ENCODE results near the gene REG4.

DNA sequence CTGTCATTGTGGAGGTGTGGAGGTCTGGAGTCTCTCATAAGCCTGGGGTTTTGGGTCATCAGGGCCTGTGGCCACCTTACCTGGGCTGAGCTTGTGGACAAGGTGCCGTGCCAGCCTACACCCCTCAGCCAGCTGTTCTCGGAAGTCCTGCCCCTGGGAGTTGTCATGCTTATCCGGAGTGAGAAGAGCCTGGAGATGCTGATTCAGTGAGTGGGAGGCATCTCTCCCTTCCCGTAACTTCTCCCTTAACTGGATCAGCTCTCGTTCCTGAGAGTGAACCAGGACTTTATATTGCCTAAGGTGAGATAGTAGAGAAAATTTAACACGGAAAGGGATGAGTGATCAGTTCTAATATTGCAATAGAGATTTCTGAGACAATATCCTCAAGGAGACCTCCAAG is 30.0 kb upstream of the REG4 start:
- TF ChIP-seq GATA3 (IDR thresholded peaks at IDR 0.05; ENCODE audit: low read depth, low read length) (no peak), GATA2 (IDR thresholded peaks at IDR 0.05; ENCODE audit: low read depth, low read length) (no peak)
